ENCODE results near the gene KCTD19.

DNA sequence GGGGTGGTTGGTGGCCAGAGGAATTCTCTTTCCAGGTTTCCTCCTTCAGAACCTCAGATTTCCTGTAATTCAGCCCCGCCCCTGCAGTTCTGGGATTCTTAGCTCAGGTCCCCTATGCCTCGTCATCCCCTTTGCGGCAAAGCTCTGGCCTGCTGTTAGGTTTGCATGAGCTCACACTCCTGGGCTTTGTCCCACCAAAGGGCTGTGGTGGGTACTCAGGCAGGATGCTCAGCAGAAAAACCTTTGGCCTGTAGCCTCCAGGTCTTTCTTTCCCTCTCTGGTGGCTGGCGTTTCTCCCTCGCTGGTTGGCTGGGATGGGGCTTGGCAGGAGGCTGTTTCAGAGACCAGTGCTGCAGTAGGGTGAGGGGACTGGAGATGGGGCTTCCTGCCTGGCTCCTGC lies 56.8 kb downstream of the KCTD19 start:
- TF ChIP-seq POLR2AphosphoS5 (IDR thresholded peaks at IDR 0.05; ENCODE audit: low read depth, low read length) (no peak), TAF1 (IDR thresholded peaks at IDR 0.05; ENCODE audit: borderline replicate concordance, insufficient read depth, low read length) (no peak), SIN3A (IDR thresholded peaks at IDR 0.05; ENCODE audit: borderline replicate concordance, insufficient read depth, low read length) (no peak), FOXP2 (optimal IDR thresholded peaks at IDR 0.05; ENCODE audit: borderline replicate concordance, extremely low read depth, extremely low read length, insufficient read depth) (no peak)
- TF ChIP-seq, protein P1, sequence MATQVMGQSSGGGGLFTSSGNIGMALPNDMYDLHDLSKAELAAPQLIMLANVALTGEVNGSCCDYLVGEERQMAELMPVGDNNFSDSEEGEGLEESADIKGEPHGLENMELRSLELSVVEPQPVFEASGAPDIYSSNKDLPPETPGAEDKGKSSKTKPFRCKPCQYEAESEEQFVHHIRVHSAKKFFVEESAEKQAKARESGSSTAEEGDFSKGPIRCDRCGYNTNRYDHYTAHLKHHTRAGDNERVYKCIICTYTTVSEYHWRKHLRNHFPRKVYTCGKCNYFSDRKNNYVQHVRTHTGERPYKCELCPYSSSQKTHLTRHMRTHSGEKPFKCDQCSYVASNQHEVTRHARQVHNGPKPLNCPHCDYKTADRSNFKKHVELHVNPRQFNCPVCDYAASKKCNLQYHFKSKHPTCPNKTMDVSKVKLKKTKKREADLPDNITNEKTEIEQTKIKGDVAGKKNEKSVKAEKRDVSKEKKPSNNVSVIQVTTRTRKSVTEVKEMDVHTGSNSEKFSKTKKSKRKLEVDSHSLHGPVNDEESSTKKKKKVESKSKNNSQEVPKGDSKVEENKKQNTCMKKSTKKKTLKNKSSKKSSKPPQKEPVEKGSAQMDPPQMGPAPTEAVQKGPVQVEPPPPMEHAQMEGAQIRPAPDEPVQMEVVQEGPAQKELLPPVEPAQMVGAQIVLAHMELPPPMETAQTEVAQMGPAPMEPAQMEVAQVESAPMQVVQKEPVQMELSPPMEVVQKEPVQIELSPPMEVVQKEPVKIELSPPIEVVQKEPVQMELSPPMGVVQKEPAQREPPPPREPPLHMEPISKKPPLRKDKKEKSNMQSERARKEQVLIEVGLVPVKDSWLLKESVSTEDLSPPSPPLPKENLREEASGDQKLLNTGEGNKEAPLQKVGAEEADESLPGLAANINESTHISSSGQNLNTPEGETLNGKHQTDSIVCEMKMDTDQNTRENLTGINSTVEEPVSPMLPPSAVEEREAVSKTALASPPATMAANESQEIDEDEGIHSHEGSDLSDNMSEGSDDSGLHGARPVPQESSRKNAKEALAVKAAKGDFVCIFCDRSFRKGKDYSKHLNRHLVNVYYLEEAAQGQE (IDR thresholded peaks at IDR 0.05; ENCODE audit: insufficient read depth in 1 of 2, low read depth in 2 of 2, low read length in 2 of 2) = no peak
